ENCODE data around the gene TSPYL6.
"Not testable (repeated sequence)": the region's sequence is repeated elsewhere in the genome, so short reads cannot be mapped to it uniquely, and the experiment has no call there.

TSPYL6 gene

GRCh38 chr2:54256091-54256694 is at the start of gene TSPYL6:
TSPYL6 (minus strand) TSS chr2:54256229; CDS start chr2:54256151, 78 bp downstream.
- no peak for DNase-seq

- no peak for DNase-seq
Measured at GRCh38 chr2:54303631-54304030, 47.6 kb upstream of the TSPYL6 start.

DNA sequence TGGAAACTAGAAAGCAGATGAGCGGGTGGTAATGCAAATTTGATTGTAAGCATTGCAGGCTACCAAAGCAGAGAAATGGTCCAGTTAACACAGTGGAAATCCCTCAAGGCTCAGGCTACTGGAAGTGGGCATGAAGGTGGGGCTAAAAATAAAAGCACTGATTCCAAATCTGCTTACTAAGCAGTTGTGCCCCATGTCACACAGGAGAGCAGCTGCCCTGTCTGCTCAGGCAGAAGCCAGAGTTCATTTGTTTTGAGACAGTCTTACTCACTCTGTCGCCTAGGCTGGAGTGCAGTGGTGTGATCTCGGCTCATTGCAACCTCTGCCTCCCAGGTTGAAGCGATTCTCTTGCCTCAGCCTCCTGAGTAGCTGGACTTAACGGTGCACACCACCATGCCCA is 42.5 kb upstream of the TSPYL6 start:
- no peak for DNase-seq

GRCh38 chr2:54295911-54296310 is 39.9 kb upstream of the TSPYL6 start:
- no peak for DNase-seq

- not testable (repeated sequence) for DNase-seq
Measured at GRCh38 chr2:54294665-54295064, 38.6 kb upstream of the TSPYL6 start.

DNA sequence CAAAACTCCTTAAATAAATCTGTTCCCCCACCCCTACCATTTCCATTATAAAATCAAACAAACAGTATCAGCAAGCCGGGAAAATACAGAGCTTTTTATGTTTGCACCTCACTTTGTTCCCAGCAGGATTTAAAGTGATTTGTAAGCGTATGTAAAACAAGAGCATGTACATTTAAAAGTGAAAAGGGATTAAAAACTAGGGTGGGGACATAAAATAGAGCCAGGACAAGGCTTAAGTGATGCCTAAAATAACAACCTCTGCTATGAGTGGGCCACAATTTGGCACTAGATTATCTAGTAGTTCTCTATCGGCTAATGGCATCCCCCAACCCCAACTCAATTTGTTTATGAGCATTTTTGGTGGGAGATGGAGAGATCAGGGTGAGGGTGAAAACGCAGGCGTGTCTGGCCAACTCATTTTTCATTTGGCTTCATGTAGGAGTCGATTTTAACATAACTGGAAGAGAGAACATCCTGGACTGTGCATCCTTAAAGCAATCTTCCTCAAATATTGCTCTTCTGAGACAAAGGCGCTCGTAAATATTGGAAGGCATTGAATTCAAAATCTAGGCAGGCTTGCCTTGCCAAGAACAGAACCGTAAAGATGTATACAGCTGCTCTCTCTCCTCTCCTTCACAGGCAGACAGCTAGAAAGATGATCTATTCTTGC is 34.5 kb upstream of the TSPYL6 start:
- no peak for DNase-seq

DNA sequence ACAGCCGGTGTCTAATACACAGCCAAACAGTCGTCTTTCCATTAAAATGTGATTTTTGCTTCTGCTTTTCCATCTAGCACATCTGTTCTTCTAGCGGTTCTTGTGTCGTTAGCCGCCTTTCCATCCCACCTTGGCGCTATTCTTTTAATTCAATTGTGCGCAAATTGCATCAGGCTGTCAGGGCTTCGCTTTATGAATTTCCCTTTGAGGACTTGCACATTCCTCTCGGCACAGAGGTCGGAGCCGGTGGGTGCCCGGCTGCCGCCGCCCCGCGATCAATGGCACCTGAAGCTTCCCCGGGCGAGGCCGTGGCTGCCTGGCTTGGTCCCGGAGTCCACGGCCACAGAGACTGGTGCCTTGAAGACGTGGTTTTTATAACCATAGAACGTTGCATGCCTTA is 33.9 kb upstream of the TSPYL6 start:
- no peak for DNase-seq

- no peak for DNase-seq
Measured at GRCh38 chr2:54287532-54287931, 31.5 kb upstream of the TSPYL6 start.

DNA sequence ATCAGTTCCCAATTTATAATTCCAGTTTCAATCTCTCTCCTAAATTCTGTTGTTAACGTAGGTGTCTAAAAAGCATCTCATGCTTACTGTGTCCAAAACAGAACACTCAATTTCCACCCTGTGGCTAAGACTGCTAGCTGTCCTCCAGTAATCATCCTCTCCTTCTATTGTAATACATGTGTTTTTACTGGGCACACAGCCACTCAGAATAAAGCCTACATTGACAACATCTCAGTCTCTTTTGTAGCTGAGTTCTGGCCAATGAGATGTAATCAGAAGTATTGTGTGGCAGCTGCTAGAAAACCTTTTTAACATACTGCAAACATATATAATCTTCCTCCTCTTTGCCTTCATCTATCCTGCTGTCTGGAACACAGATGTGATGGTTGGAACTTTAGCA is 29.4 kb upstream of the TSPYL6 start:
- no peak for DNase-seq

DNA sequence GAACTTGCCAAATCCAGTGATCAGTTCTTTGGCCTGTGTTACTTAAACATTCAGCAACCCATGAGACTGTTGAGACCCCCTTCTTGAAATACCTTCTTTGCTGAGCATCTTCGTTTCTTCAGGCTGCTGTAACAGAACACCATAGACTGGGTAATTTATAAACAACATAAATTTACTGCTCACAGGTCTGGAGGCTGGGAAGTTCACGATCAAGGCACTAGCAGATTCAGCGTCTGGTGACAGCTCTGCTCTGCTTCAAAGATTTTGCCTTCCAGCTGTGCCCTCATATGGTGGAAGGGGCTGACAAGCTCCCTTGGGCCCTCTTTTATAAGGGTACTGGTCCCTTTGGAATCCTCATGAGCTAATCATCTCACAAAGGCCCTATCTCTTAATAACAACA is 28.8 kb upstream of the TSPYL6 start:
- no peak for DNase-seq

DNA sequence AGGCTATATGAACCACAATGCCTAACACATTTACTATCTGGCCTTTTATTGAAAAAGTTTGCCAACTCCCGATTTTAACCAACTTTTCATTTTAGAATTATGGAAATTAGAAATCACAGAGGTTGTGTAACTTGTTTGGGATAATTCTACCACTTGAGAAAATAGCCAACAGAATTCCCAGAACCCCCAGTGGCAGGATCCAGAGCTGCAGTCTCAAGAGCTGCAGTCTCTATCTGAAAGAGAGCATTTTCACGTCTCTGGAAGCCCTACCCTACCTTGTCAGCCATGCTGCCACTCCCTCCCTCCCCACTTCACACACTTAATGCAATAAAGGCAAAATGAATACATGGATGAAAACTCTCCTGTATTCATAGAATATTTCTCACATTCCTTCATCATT is 23.4 kb upstream of the TSPYL6 start:
- DNase-seq: no peak

DNA sequence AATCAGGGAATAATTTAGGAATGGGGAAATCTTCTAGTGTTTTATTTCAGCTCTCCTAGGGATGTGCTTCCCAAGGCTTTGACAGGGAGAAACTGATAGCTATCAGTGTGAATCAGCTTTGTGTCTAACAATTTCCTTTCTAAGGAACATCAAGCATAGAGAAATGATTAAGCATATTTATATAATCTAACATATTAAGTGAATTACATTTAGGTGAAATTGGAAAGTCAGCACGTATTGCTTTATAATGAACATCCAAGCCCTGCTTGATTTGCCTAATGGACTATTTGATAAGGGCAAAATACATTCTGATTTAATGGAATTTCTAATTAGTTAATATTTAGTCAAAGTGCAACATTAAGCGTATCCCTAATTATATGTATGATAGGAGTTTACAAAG is 19.5 kb upstream of the TSPYL6 start:
- DNase-seq: no peak

DNA sequence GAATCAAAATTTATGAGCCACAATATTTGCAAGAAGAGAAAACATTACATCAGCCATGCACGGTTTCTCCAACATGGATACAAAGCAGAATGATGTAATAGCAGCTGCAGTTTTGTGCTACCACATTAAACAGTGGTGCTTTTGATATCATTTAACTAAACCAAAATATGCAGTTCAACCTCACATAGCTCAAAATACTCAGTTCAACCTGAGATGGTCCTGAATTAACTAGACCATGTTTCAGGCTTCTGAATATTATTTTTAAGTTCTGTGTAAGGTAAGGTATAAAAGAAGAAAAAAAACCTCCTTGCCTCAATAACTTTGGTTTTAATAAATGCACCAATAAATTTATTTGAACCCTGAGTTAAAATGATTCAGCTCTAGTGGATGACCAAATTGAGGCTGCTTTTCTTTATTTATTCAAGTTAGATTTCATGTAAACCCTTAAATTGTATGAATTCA is 18.8 kb upstream of the TSPYL6 start:
- DNase-seq: no peak

DNA sequence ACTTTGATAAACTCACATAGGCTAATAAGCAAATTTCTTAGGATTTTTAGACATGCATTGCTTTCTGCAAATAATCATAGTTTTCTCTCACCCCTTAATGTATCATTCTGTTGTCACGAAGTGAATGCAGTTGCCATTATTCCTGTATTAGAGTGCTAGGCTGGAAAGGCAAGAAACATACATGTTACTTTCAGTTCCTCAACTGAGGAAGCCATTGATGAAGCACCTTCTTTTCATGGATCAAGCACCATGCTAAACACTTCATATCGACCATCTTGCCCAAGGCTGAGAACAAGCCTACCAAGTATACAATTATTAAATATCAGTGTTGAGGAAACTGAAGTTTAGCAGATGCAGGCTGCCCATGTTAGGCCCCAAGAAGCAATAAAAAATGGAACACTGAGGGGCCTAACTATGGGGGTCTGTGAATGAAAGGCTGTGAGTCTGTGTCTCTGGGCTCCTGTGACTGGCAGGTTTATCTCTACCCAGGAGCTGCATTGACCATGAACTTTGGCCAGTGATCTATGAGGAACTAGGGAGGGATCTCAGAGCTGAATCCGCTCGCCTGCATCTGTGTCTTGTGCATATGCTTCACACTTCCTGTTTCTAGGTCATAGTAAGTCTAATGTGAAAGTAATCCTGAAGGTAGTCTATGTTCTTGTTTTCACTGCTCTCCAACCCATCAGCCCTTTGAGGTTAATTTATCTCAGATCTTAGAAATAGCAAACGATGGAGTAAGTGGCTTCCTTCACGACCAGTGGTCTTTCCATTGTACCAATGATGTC is 16.0 kb upstream of the TSPYL6 start:
- DNase-seq: no peak

GRCh38 chr2:54271189-54271588 is 15.2 kb upstream of the TSPYL6 start:
- no peak for DNase-seq

- DNase-seq: no peak
Measured at GRCh38 chr2:54267577-54267976, 11.5 kb upstream of the TSPYL6 start.

DNA sequence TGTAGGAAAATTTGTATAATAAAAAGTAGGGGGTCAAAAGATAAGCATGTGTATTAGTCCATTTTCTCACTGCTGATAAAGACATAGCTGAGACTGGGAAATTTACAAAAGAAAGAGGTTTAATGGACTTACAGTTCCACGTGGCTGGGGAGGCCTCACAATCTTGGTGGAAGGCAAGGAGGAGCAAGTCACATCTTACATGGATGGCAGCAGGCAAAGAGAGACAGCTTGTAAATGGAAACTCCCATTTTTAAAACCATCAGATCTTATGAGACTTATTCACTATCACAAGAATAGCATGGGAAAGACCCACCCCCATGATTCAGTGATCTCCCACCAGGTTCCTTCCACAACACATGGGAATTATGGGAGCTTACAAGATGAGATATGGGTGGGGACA is 9.1 kb upstream of the TSPYL6 start:
- DNase-seq: not testable (repeated sequence)

- no peak for DNase-seq
Measured at GRCh38 chr2:54262015-54262765, 6.2 kb upstream of the TSPYL6 start.

DNA sequence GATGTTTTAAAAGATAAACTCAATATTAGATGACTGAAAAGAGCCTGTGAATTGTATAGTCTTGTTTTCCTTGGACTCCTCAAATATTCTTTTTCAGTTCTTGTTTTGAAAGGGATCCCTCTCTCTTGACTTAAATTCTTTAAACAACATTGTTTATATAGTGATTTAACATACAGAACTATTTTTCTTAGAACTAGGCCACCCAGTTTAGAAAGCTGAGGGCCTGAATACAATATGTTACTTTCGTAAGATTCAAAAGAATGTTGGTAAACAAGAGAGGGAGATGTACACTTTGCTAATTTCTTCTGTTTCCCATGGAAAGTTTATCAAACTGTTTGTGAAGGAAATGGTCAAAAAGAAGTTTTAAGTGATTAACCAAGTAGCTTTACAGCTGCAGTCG is 5.5 kb upstream of the TSPYL6 start:
- no peak for DNase-seq

GRCh38 chr2:54260241-54260595 is 4.2 kb upstream of the TSPYL6 start:
- DNase-seq: no peak

- DNase-seq: no peak
Measured at GRCh38 chr2:54259413-54260240, 3.6 kb upstream of the TSPYL6 start.

DNA sequence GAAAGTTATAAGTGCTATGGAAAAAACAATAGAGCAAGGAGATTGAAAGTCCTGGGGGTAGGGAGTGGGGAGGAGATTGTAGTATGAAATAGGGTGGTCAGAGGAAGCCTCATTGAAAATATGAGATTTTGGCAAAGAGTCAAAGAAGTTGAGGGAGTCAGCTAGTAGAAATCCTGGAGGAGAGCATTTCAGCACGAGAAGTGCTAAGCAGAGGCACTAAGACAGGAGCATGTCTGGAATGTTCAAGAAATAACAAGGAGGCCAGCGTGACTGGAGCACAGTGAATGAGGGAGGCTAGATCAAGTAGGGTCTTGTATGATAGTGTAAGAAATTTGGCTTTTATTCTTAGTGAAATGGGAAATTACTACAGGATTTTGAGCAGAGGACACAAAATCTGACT is 2.1 kb upstream of the TSPYL6 start:
- no peak for DNase-seq

Measured in NCI-H187 treated with DMSO at 0.1 percent for 48 hours (cell line).